Mesenchymal stem cell (in vitro differentiated cells and primary cell): Measurements from ENCODE around the gene USP36.

ENCODE experiments used
- DNase-seq: peaks from one replicate; pipeline ENCODE4 v3.0.0-alpha.2; 2013
- H2AFZ ChIP-seq: one replicate; pipeline ENCODE4 v1.6.1; 2013; ENCODE audit warnings: low read depth, mild to moderate bottlenecking, control low read depth, inconsistent platforms, low read length, moderate library complexity
- H2AK5ac ChIP-seq: 2 replicates; pipeline ENCODE4 v1.6.1; 2013; ENCODE audit warnings: low read length, moderate library complexity, mild to moderate bottlenecking, inconsistent platforms; ENCODE audit not compliant: severe bottlenecking
- H2BK120ac ChIP-seq: one replicate; pipeline ENCODE4 v1.6.1; 2013; ENCODE audit warnings: low read depth, mild to moderate bottlenecking, inconsistent platforms, low read length, moderate library complexity
- H2BK12ac ChIP-seq, 2 experiments: one replicate each; pipeline ENCODE4 v1.6.1; 2013; ENCODE audit warnings: inconsistent platforms in 2 of 2, low read length in 2 of 2, mild to moderate bottlenecking in 2 of 2, moderate library complexity in 2 of 2, control low read depth in 1 of 2
- H2BK15ac ChIP-seq: one replicate; pipeline ENCODE4 v1.6.1; 2013; ENCODE audit warnings: mild to moderate bottlenecking, low read depth, inconsistent platforms; ENCODE audit not compliant: poor library complexity, severe bottlenecking
- H2BK5ac ChIP-seq: 2 replicates; pipeline ENCODE4 v1.6.1; 2013; ENCODE audit warnings: low read depth, mild to moderate bottlenecking, low read length, control low read depth, inconsistent platforms; ENCODE audit not compliant: poor library complexity, severe bottlenecking
- H3K14ac ChIP-seq, 2 experiments: one replicate each; pipeline ENCODE4 v1.6.1; 2013; ENCODE audit warnings: inconsistent platforms in 2 of 2, low read length in 2 of 2, control low read depth in 1 of 2, mild to moderate bottlenecking in 1 of 2, moderate library complexity in 1 of 2
- H3K18ac ChIP-seq, 2 experiments: one replicate each; pipeline ENCODE4 v1.6.1; 2013; ENCODE audit warnings: inconsistent platforms in 2 of 2, low read length in 2 of 2, control low read depth in 1 of 2, low read depth in 1 of 2, mild to moderate bottlenecking in 1 of 2
- H3K23ac ChIP-seq, 2 experiments: one replicate each; pipeline ENCODE4 v1.6.1; 2013; ENCODE audit warnings: inconsistent platforms in 2 of 2, low read length in 2 of 2, mild to moderate bottlenecking in 2 of 2, moderate library complexity in 2 of 2, control low read depth in 1 of 2
- H3K27ac ChIP-seq: 2 replicates; pipeline ENCODE4 v1.5.1; 2013; ENCODE audit warnings: mild to moderate bottlenecking, moderate library complexity, low read length, control low read depth, inconsistent platforms; ENCODE audit not compliant: poor library complexity, severe bottlenecking
- H3K27me3 ChIP-seq, 2 experiments: 2 replicates each; pipeline versions ENCODE4 v1.6.1 to v1.7.0; 2013; ENCODE audit warnings: low read length in 2 of 2, mild to moderate bottlenecking in 2 of 2, moderate library complexity in 2 of 2, control low read depth in 1 of 2, inconsistent platforms in 1 of 2; ENCODE audit not compliant: control insufficient read depth in 1 of 2, insufficient read depth in 1 of 2
- H3K36me3 ChIP-seq, 2 experiments: 2 replicates each; pipeline versions ENCODE4 v1.6.1 to v1.7.0; 2013; ENCODE audit warnings: low read length in 2 of 2, control low read depth in 1 of 2, inconsistent platforms in 1 of 2, low read depth in 1 of 2, mild to moderate bottlenecking in 1 of 2; ENCODE audit not compliant: insufficient read depth in 2 of 2, control insufficient read depth in 1 of 2
- H3K4ac ChIP-seq, 2 experiments: one replicate each; pipeline ENCODE4 v1.6.1; 2013; ENCODE audit warnings: inconsistent platforms in 2 of 2, low read length in 2 of 2, mild to moderate bottlenecking in 2 of 2, moderate library complexity in 2 of 2, control low read depth in 1 of 2, low read depth in 1 of 2
- H3K4me1 ChIP-seq: 2 replicates; pipeline ENCODE4 v1.6.1; 2013; ENCODE audit warnings: low read depth, low read length, control low read depth; ENCODE audit not compliant: control insufficient read depth, insufficient read depth
- H3K4me2 ChIP-seq: 2 replicates; pipeline ENCODE4 v1.6.1; 2013; ENCODE audit warnings: low read length, mild to moderate bottlenecking, inconsistent platforms; ENCODE audit not compliant: poor library complexity, severe bottlenecking
- H3K4me3 ChIP-seq, 2 experiments: 2 replicates each; pipeline versions ENCODE4 v1.5.1 to v1.7.0; 2013; ENCODE audit warnings: low read length in 2 of 2, mild to moderate bottlenecking in 2 of 2, control low read depth in 1 of 2, low read depth in 1 of 2; ENCODE audit not compliant: insufficient read depth in 1 of 2
- H3K79me1 ChIP-seq: replicated peaks from 2 replicates; pipeline ENCODE4 v1.6.1; 2013; ENCODE audit warnings: mild to moderate bottlenecking, control low read depth, low read length, inconsistent platforms; ENCODE audit not compliant: poor library complexity, severe bottlenecking
- H3K9ac ChIP-seq: 2 replicates; pipeline ENCODE4 v1.7.0; 2013; ENCODE audit warnings: mild to moderate bottlenecking, low read length, moderate library complexity
- H3K9me3 ChIP-seq: 2 replicates; pipeline ENCODE4 v1.7.0; 2013; ENCODE audit warnings: mild to moderate bottlenecking, low read length; ENCODE audit not compliant: control insufficient read depth
- H4K8ac ChIP-seq: one replicate; pipeline ENCODE4 v1.6.1; 2013; ENCODE audit warnings: inconsistent platforms, mild to moderate bottlenecking, low read length, moderate library complexity
- H4K91ac ChIP-seq: one replicate; pipeline ENCODE4 v1.6.1; 2013; ENCODE audit warnings: mild to moderate bottlenecking, low read length, inconsistent platforms
- WGBS: methylation state at CpG from one replicate; pipeline ENCODE4 v1.1.7; 2013; ENCODE audit warnings: mixed read lengths; 5-methylcytosine and 5-hydroxymethylcytosine counted together

USP36 gene

GRCh38 chr17:78766743-78767294 lies 73.8 kb downstream of the USP36 start:
- Histone ChIP-seq H2BK120ac (no peak overlapping the region), H3K23ac (no peak overlapping the region), H3K4ac (no peak overlapping the region), H3K9ac (peak overlapping the region; percentile 3), H2BK15ac (no peak overlapping the region), H3K36me3 (peaks cover 0 to 4% of the 10 kb centered on the region in 2 experiments), H3K18ac (no peak overlapping the region), H2AK5ac (no peak overlapping the region), H2AFZ (no peak overlapping the region), H3K27me3 (no peaks in the 10 kb centered on the region), H3K9me3 (no peaks in the 10 kb centered on the region), H3K14ac (no peak overlapping the region), H4K8ac (no peak overlapping the region), H3K27ac (no peak overlapping the region), H3K79me1 (peaks cover 31% of the 10 kb centered on the region), H3K4me1 (peaks cover 4% of the 10 kb centered on the region), H2BK12ac (no peak overlapping the region), H3K4me2 (no peak overlapping the region), H4K91ac (no peak overlapping the region), H3K4me3 (no peak overlapping the region), H2BK5ac (no peak overlapping the region)
- DNase-seq, result no peak
- 96% methylated on average over 5 of the region's 5 CpGs for WGBS

- Histone ChIP-seq H3K79me1 (peaks cover 30% of the 10 kb centered on the region), H3K36me3 (peaks cover 0 to 4% of the 10 kb centered on the region in 2 experiments), H2AK5ac (no peak overlapping the region), H2BK15ac (no peak overlapping the region), H3K4me2 (no peak overlapping the region), H3K4ac (no peak overlapping the region), H3K4me1 (peaks cover 4% of the 10 kb centered on the region), H2BK120ac (no peak overlapping the region), H2AFZ (no peak overlapping the region), H3K9ac (peak overlapping the region; percentile 15), H4K8ac (no peak overlapping the region), H3K27ac (no peak overlapping the region), H2BK12ac (no peak overlapping the region), H3K27me3 (no peaks in the 10 kb centered on the region), H4K91ac (no peak overlapping the region), H2BK5ac (no peak overlapping the region), H3K14ac (no peak overlapping the region), H3K4me3 (no peak overlapping the region), H3K18ac (no peak overlapping the region), H3K9me3 (no peaks in the 10 kb centered on the region), H3K23ac (no peak overlapping the region)
- DNase-seq, result no peak
- WGBS, result 92% methylated on average over 2 of the region's 2 CpGs
Measured at GRCh38 chr17:78766225-78766624, 74.4 kb downstream of the USP36 start.

- H3K27ac ChIP-seq, result no peak overlapping the region
- no peak overlapping the region for H3K4ac ChIP-seq
- peaks cover 0 to 4% of the 10 kb centered on the region in 2 experiments for H3K36me3 ChIP-seq
- WGBS, result 83% methylated on average over 3 of the region's 3 CpGs
- no peak overlapping the region for H2BK120ac ChIP-seq
- DNase-seq, result no peak
- no peak overlapping the region for H4K8ac ChIP-seq
- H3K9me3 ChIP-seq, result no peaks in the 10 kb centered on the region
- H3K14ac ChIP-seq, result no peak overlapping the region
- H3K9ac ChIP-seq, result peak overlapping the region; percentile 15
- no peak overlapping the region for H2BK15ac ChIP-seq
- H2AK5ac ChIP-seq, result no peak overlapping the region
- peaks cover 4% of the 10 kb centered on the region for H3K4me1 ChIP-seq
- H2AFZ ChIP-seq, result no peak overlapping the region
- H3K18ac ChIP-seq, result no peak overlapping the region
- no peak overlapping the region for H3K4me2 ChIP-seq
- no peak overlapping the region for H2BK5ac ChIP-seq
- no peak overlapping the region for H3K4me3 ChIP-seq
- no peak overlapping the region for H4K91ac ChIP-seq
- H2BK12ac ChIP-seq, result no peak overlapping the region
- no peak overlapping the region for H3K23ac ChIP-seq
- no peaks in the 10 kb centered on the region for H3K27me3 ChIP-seq
- H3K79me1 ChIP-seq, result peaks cover 30% of the 10 kb centered on the region
Measured at GRCh38 chr17:78765821-78766220, 74.8 kb downstream of the USP36 start.

- Histone ChIP-seq H3K27ac (no peak overlapping the region), H3K23ac (peak overlapping the region in 1 of 2 experiments; percentile 14), H3K4me3 (no peak overlapping the region), H3K27me3 (no peaks in the 10 kb centered on the region), H4K91ac (no peak overlapping the region), H3K79me1 (peaks cover 27% of the 10 kb centered on the region), H2BK12ac (peak overlapping the region in 1 of 2 experiments; percentile 54), H3K36me3 (peaks cover 0 to 4% of the 10 kb centered on the region in 2 experiments), H3K4me1 (peaks cover 4% of the 10 kb centered on the region), H3K14ac (no peak overlapping the region), H4K8ac (no peak overlapping the region), H2BK5ac (no peak overlapping the region), H3K4me2 (no peak overlapping the region), H2AFZ (no peak overlapping the region), H3K4ac (no peak overlapping the region), H2AK5ac (no peak overlapping the region), H2BK120ac (no peak overlapping the region), H3K9me3 (no peaks in the 10 kb centered on the region), H3K9ac (no peak overlapping the region), H3K18ac (no peak overlapping the region), H2BK15ac (no peak overlapping the region)
- DNase-seq, result no peak
- WGBS, result 99% methylated on average over 8 of the region's 8 CpGs
Measured at GRCh38 chr17:78764871-78765270, 75.7 kb downstream of the USP36 start.
